BLaER1 (cell line): ENCODE data around the gene MTPN.

Source experiments
- H3K27ac ChIP-seq: shearing (Covaris generic); formaldehyde crosslinking; 2 replicates; pipeline ENCODE4 v1.8.1; 2022
- H3K27me3 ChIP-seq: shearing (Covaris generic); formaldehyde crosslinking; 2 replicates; pipeline ENCODE4 v1.8.1; 2022
- H3K36me3 ChIP-seq: shearing (Covaris generic); formaldehyde crosslinking; 2 replicates; pipeline ENCODE4 v1.8.1; 2022
- H3K4me1 ChIP-seq: shearing (Covaris generic); formaldehyde crosslinking; 2 replicates; pipeline ENCODE4 v1.8.1; 2022
- H3K4me2 ChIP-seq: shearing (Covaris generic); formaldehyde crosslinking; 2 replicates; pipeline ENCODE4 v1.8.1; 2022
- H3K4me3 ChIP-seq: shearing (Covaris generic); formaldehyde crosslinking; 2 replicates; pipeline ENCODE4 v1.8.1; 2022
- H3K9ac ChIP-seq: shearing (Covaris generic); formaldehyde crosslinking; 2 replicates; pipeline ENCODE4 v1.8.1; 2022
- H3K9me3 ChIP-seq: shearing (Covaris generic); formaldehyde crosslinking; 2 replicates; pipeline ENCODE4 v1.8.1; 2022
- H4K20me1 ChIP-seq: shearing (Covaris generic); formaldehyde crosslinking; 2 replicates; pipeline ENCODE4 v1.8.1; 2022
- Cebpa-rat ChIP-seq: shearing (Covaris generic); IDR thresholded peaks from 2 replicates; pipeline ENCODE4 v1.8.1; 2022

The MTPN gene

GRCh38 chr7:135975166-135975565, 2.0 kb downstream of the MTPN start:
- H3K36me3 ChIP-seq: peaks cover 17% of the 10 kb centered on the region
- no peak overlapping the region for H3K27ac ChIP-seq
- H4K20me1 ChIP-seq: peaks cover 64% of the 10 kb centered on the region
- no peak for TF ChIP-seq Cebpa-rat
- no peaks in the 10 kb centered on the region for H3K27me3 ChIP-seq
- H3K9ac ChIP-seq: no peak overlapping the region
- H3K4me1 ChIP-seq: peaks cover 58% of the 10 kb centered on the region
- no peaks in the 10 kb centered on the region for H3K9me3 ChIP-seq
- peak overlapping the region; percentile 93 for H3K4me3 ChIP-seq
- peak overlapping the region; percentile 92 for H3K4me2 ChIP-seq

- peaks cover 22% of the 10 kb centered on the region for H3K36me3 ChIP-seq
- H3K4me3 ChIP-seq: no peak overlapping the region
- H3K27ac ChIP-seq: no peak overlapping the region
- H3K4me2 ChIP-seq: peak overlapping the region; percentile 92
- H3K27me3 ChIP-seq: no peaks in the 10 kb centered on the region
- H4K20me1 ChIP-seq: peaks cover 69% of the 10 kb centered on the region
- H3K4me1 ChIP-seq: peaks cover 58% of the 10 kb centered on the region
- H3K9ac ChIP-seq: no peak overlapping the region
- H3K9me3 ChIP-seq: no peaks in the 10 kb centered on the region
- no peak for TF ChIP-seq Cebpa-rat
These were observed 2.5 kb downstream of the MTPN start for GRCh38 chr7:135974667-135975066.

GRCh38 chr7:135971366-135971725, 5.8 kb downstream of the MTPN start:
- Histone ChIP-seq H3K9me3 (no peaks in the 10 kb centered on the region), H3K27ac (peak overlapping the region; percentile 50; the same call in 1 of the 2 replicates), H3K4me2 (peak overlapping the region; percentile 78), H3K4me1 (peaks cover 80% of the 10 kb centered on the region), H3K9ac (peak overlapping the region; percentile 54; the same call in 1 of the 2 replicates), H3K4me3 (0 out of 2 replicates have a peak overlapping the region, but pooled peaks have one; percentile 0), H3K36me3 (peaks cover 28% of the 10 kb centered on the region), H3K27me3 (no peaks in the 10 kb centered on the region), H4K20me1 (peaks cover 89% of the 10 kb centered on the region)
- no peak for TF ChIP-seq Cebpa-rat

- Histone ChIP-seq H3K27me3 (no peaks in the 10 kb centered on the region), H3K9ac (peak overlapping the region; percentile 54; the same call in 1 of the 2 replicates), H3K27ac (peak overlapping the region; percentile 50; the same call in 1 of the 2 replicates), H3K4me3 (0 out of 2 replicates have a peak overlapping the region, but pooled peaks have one; percentile 0), H3K4me2 (peak overlapping the region; percentile 78), H3K36me3 (peaks cover 28% of the 10 kb centered on the region), H3K9me3 (no peaks in the 10 kb centered on the region), H4K20me1 (peaks cover 89% of the 10 kb centered on the region), H3K4me1 (peaks cover 81% of the 10 kb centered on the region)
- no peak for TF ChIP-seq Cebpa-rat
These were observed 6.3 kb downstream of the MTPN start for GRCh38 chr7:135970682-135971365.

DNA sequence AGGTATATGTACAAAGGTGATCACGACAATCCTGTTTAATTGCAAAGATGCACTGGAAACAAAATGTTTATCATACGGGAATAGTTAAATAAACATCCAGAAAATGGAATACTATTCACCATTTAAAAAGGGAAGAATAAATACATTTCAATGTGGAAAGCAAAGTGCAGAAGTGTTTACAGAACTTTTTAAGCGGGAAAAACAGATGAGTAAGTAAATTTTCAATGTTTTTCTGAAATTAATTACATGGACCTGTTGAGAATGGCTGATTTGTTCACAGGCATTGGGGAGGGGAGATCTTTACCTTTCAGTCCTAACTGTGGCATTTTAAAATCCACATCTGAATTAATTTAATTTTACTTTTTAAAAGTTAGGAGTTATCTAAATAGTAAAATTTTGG, 7.1 kb downstream of the MTPN start:
- Histone ChIP-seq H3K4me2 (no peak overlapping the region), H3K27ac (no peak overlapping the region)

DNA sequence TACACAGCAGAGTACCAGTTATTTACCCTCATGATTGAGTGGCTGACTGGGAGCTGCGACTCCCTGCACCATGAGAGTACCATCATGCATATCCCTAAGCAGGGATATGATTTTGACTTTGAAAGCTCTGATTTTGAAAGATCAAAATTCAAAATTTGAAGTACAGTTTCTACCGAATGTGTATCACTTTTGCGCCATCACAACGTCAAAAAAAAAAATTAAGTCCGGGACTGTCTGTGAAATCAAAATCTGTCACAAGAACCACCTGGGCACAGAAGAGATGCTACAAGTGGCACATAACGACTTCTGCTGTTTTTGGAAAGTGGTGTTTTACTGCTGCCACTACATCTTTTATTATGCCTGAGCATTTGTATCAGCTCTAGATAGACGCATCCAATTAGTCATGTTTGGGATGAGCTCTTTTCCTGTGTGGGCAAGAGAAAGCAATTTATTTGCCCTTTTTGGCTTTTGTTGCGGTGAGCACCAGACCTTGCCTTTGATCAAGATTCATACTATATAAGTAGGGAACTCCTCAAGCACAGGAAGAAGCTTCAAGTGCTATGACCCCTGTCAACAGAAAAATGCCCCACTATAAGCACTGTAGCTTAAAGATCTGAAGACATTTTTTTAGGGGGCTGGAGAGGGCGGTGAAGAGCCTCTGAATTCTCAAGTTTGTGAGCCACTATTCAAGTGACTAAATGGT, 10.7 kb downstream of the MTPN start:
- H4K20me1 ChIP-seq: peaks cover 89% of the 10 kb centered on the region
- no peaks in the 10 kb centered on the region for H3K27me3 ChIP-seq
- H3K4me1 ChIP-seq: peaks cover 42% of the 10 kb centered on the region
- peaks cover 12% of the 10 kb centered on the region; the same call in 1 of the 2 replicates for H3K36me3 ChIP-seq
- peak overlapping the region; percentile 73 for H3K4me2 ChIP-seq
- no peak overlapping the region; the same call in 1 of the 2 replicates for H3K9ac ChIP-seq
- no peak overlapping the region for H3K4me3 ChIP-seq
- TF ChIP-seq Cebpa-rat: no peak
- H3K27ac ChIP-seq: no peak overlapping the region
- no peaks in the 10 kb centered on the region for H3K9me3 ChIP-seq

More for the DNA sequence above, 7.1 kb downstream of the MTPN start:
- Histone ChIP-seq H4K20me1 (peaks cover 89% of the 10 kb centered on the region), H3K9me3 (no peaks in the 10 kb centered on the region), H3K4me3 (no peak overlapping the region), H3K36me3 (peaks cover 23% of the 10 kb centered on the region), H3K4me1 (peaks cover 77% of the 10 kb centered on the region), H3K9ac (no peak overlapping the region), H3K27me3 (no peaks in the 10 kb centered on the region)
- no peak for TF ChIP-seq Cebpa-rat

- H3K27me3 ChIP-seq: no peaks in the 10 kb centered on the region
- peak overlapping the region; percentile 73; the same call in 1 of the 2 replicates for H3K4me2 ChIP-seq
- peaks cover 12% of the 10 kb centered on the region; the same call in 1 of the 2 replicates for H3K36me3 ChIP-seq
- no peak overlapping the region for H3K27ac ChIP-seq
- H3K4me1 ChIP-seq: peaks cover 33% of the 10 kb centered on the region
- TF ChIP-seq Cebpa-rat: no peak
- no peaks in the 10 kb centered on the region for H3K9me3 ChIP-seq
- H3K9ac ChIP-seq: no peak overlapping the region
- no peak overlapping the region for H3K4me3 ChIP-seq
- peaks cover 89% of the 10 kb centered on the region for H4K20me1 ChIP-seq
These were observed 11.6 kb downstream of the MTPN start for GRCh38 chr7:135965602-135966001.

- Histone ChIP-seq H3K9ac (no peak overlapping the region), H3K27me3 (no peaks in the 10 kb centered on the region), H3K9me3 (no peaks in the 10 kb centered on the region), H3K4me2 (no peak overlapping the region), H4K20me1 (peaks cover 93% of the 10 kb centered on the region), H3K27ac (no peak overlapping the region), H3K36me3 (peaks cover 14% of the 10 kb centered on the region; the same call in 1 of the 2 replicates), H3K4me1 (peaks cover 31% of the 10 kb centered on the region), H3K4me3 (no peak overlapping the region)
- TF ChIP-seq Cebpa-rat: no peak
These were observed 12.4 kb downstream of the MTPN start for GRCh38 chr7:135964791-135965190.

DNA sequence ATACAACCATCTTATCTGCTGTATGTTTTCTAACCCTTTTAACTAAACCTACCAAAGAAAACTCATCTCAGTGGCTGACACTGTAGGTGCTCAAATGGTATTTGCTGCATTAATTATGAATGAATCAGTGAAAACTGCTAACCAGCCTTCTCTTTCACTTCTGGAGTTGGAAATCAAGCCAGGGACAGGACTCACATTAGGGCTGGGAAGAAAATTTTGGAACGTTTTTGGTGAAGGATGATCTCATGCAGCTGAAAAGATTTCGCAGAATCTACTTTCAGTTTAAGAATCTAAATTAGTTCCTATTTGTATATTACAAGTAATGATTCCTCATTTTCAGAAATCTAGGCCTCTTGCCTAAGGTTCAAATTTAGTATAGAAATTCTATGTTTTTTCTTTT, 12.9 kb downstream of the MTPN start:
- no peak overlapping the region for H3K4me2 ChIP-seq
- no peak overlapping the region for H3K4me3 ChIP-seq
- H3K36me3 ChIP-seq: peaks cover 17% of the 10 kb centered on the region; the same call in 1 of the 2 replicates
- H3K27me3 ChIP-seq: no peaks in the 10 kb centered on the region
- H3K9me3 ChIP-seq: no peaks in the 10 kb centered on the region
- no peak for TF ChIP-seq Cebpa-rat
- no peak overlapping the region for H3K9ac ChIP-seq
- H4K20me1 ChIP-seq: peaks cover 95% of the 10 kb centered on the region
- H3K4me1 ChIP-seq: peaks cover 31% of the 10 kb centered on the region
- no peak overlapping the region for H3K27ac ChIP-seq

DNA sequence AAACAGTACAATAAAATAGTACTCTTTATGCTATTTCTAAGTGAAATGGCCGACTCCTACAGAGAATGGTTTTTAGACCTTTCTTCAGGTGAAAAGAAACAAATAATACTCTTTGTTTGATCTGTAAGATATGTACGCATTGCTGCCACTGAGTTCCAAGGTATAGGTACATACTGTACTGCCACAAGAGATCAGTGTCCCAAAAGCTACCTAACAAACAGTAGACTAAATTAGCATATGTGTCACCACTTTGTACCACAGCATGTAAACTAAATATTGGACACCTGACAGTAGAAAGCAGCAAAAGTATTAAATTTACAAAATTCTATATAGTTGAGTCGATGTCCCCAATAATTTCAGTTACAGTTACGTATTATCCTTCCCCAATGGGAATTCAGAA, 14.4 kb downstream of the MTPN start:
- H3K9ac ChIP-seq: no peak overlapping the region
- H3K27me3 ChIP-seq: no peaks in the 10 kb centered on the region
- H3K9me3 ChIP-seq: no peaks in the 10 kb centered on the region
- H4K20me1 ChIP-seq: peaks cover 100% of the 10 kb centered on the region
- peaks cover 28% of the 10 kb centered on the region for H3K36me3 ChIP-seq
- H3K4me1 ChIP-seq: peaks cover 24% of the 10 kb centered on the region
- no peak for TF ChIP-seq Cebpa-rat
- no peak overlapping the region for H3K4me2 ChIP-seq
- no peak overlapping the region for H3K4me3 ChIP-seq
- H3K27ac ChIP-seq: no peak overlapping the region
